D721Med (cell line): ENCODE data around the gene ZNF223.

Experiments used
- DNase-seq: peaks from one replicate; pipeline ENCODE4 v3.0.0; 2011; ENCODE audit warnings: low spot score; ENCODE audit not compliant: insufficient read length
- FAIRE-seq: peaks from 2 replicates; lab custom pipeline; 2011; peaks lifted over from hg19 to GRCh38; lab: Jason Lieb, UNC
- TF ChIP-seq, protein P1 (sequence below): IDR thresholded peaks from 2 replicates; pipeline ENCODE4 v1.5.1; 2012; ENCODE audit warnings: mild to moderate bottlenecking, control low read depth; ENCODE audit not compliant: insufficient read depth; ENCODE audit errors: missing control alignments

ZNF223 gene

GRCh38 chr19:44051650-44052402 lies at the start of gene ZNF223:
Gene ZNF223, plus strand, starts transcription at chr19:44052036. Its CDS starts 3,141 bp downstream, at chr19:44055177.
- DNase-seq: peak; percentile 81
- TF ChIP-seq, protein P1, sequence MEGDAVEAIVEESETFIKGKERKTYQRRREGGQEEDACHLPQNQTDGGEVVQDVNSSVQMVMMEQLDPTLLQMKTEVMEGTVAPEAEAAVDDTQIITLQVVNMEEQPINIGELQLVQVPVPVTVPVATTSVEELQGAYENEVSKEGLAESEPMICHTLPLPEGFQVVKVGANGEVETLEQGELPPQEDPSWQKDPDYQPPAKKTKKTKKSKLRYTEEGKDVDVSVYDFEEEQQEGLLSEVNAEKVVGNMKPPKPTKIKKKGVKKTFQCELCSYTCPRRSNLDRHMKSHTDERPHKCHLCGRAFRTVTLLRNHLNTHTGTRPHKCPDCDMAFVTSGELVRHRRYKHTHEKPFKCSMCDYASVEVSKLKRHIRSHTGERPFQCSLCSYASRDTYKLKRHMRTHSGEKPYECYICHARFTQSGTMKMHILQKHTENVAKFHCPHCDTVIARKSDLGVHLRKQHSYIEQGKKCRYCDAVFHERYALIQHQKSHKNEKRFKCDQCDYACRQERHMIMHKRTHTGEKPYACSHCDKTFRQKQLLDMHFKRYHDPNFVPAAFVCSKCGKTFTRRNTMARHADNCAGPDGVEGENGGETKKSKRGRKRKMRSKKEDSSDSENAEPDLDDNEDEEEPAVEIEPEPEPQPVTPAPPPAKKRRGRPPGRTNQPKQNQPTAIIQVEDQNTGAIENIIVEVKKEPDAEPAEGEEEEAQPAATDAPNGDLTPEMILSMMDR: no peak
- FAIRE-seq: no peak

- TF ChIP-seq, protein P1: no peak
- no peak for FAIRE-seq
- DNase-seq: no peak
Measured at GRCh38 chr19:44002212-44002565, 49.6 kb upstream of the ZNF223 start.

GRCh38 chr19:44002566-44003460 lies 49.0 kb upstream of the ZNF223 start, which contains the start of gene ZNF230:
Gene ZNF230, plus strand, starts transcription at chr19:44002957. Its CDS starts 4,122 bp downstream, at chr19:44007079.
- DNase-seq (peak; percentile 65), FAIRE-seq (no peak)
- TF ChIP-seq, protein P1: no peak

DNA sequence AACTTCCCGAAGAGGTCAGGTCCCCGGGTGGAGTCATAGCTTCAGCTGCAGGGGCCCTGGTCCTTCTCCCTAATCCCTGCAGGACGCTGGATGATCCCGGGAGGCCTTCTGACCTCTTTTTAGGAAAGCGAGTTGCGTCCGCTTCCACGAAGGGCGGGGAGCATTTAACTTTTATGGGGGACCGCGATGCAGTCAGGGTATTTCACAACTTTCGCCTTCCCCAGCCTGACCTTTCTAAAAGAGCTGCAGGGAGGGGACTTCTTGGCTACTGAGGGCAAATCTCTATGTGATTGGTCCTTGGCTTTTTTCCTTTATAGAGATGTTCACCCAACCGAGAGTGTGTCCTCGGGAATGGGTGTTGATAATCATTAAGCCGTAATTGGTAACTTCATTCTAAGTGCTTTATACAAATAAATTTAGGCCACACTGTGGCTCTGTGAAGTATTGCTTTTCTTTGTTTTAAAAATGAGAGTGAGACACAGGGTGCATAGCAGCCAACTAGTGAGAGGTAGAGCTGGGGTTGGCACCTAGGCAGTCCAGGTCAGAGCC lies 48.3 kb upstream of the ZNF223 start:
- DNase-seq (no peak), FAIRE-seq (no peak)
- TF ChIP-seq, protein P1: no peak

GRCh38 chr19:44005973-44006372 lies 45.9 kb upstream of the ZNF223 start:
- FAIRE-seq (no peak), DNase-seq (no peak)
- TF ChIP-seq, protein P1: no peak

GRCh38 chr19:44007473-44007872 lies 44.4 kb upstream of the ZNF223 start:
- DNase-seq (no peak), FAIRE-seq (no peak)
- TF ChIP-seq, protein P1: no peak
